HG03103 (cell line): ENCODE measurements around the gene IFT52.
A peak's percentile ranks its signal among the peaks of the same experiment; 100 is the strongest.

Experiments used
- ATAC-seq: cut with Tn5 transposase; IDR thresholded peaks from one replicate; pipeline ENCODE4 v1.9.1; 2021; ENCODE audit warnings: low read depth; ENCODE audit not compliant: unreplicated experiment

IFT52 gene

GRCh38 chr20:43590392-43591303 is at the start of gene IFT52:
Gene IFT52, plus strand, starts transcription at chr20:43590937. Its CDS starts 3,762 bp downstream, at chr20:43594699.
- peak; percentile 98 for ATAC-seq

DNA sequence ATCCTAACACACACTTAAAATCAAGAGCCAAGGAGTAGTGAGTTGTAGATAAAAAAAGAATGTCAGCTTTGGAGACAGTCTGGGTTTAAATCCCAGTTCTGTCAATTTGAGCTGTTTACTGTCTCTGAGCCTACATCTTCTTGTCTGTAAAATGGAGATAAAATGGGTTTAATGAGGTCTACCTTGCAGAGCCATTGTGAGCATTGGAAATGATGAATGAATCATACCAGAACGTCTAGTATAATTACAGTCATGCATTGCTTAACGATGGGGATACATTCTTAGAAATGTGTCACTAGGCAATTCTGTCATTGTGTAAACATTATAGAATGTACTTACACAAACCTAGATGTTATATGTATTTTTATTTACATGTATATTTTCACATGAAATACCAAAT is 49.5 kb upstream of the IFT52 start:
- no peak for ATAC-seq

GRCh38 chr20:43542161-43542560 is 48.6 kb upstream of the IFT52 start:
- no peak for ATAC-seq

DNA sequence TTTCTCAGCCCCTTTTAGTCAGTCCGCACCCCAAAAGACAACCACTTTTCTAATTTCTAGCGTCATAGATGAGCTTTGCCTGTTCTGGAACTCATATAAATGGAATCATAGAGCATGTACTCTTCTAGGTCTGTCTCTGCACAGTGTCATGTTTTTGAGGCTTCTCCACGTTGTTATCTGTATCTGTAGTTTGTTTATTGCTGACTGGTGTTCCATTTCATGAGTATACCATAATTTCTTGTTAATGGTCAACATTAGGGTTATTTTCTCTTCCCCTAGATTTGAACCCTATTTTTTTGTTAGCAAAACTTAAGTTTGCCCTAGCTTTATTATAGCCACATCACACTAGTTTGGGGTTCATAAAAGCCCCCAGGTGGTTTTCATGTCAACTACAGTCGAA is 48.1 kb upstream of the IFT52 start:
- no peak for ATAC-seq

- no peak for ATAC-seq
Observed at GRCh38 chr20:43543138-43543537, 47.6 kb upstream of the IFT52 start.

GRCh38 chr20:43544501-43544900 is 46.2 kb upstream of the IFT52 start:
- ATAC-seq: no peak

DNA sequence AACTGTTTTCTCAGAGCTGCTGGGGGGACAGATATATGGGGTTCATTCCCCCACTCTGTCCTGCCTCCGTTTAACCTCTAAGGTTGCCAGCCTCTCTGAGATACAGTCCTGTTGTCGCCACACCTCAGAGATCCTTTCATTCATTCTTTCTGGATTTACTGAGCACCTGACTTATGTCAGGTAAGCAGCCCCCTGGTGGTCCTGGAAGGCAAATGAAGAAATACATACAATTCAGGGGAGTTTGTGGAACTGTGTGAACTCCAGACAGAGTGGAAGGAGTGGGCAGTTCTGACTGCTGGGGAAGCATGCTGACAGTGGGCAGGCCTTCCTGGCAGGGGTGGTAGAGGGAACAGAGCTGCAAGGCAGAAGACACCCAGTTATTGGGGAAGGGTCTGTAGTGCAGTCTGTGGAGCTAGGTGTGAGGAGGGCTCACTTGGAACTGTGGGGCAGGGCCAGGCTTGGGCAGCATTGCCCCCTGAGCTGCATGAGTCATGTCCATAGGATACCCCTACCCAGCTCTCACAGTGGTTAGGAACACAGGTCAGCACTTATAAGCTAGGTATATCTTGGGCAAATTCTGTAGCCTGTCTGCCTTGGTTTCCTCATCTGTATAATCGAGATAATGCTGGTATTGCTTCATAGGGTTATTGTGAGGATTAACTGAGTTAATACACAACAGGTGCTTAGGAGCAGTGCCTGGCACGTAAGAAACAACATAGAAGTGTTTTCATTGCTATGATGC is 44.7 kb upstream of the IFT52 start:
- ATAC-seq: no peak

DNA sequence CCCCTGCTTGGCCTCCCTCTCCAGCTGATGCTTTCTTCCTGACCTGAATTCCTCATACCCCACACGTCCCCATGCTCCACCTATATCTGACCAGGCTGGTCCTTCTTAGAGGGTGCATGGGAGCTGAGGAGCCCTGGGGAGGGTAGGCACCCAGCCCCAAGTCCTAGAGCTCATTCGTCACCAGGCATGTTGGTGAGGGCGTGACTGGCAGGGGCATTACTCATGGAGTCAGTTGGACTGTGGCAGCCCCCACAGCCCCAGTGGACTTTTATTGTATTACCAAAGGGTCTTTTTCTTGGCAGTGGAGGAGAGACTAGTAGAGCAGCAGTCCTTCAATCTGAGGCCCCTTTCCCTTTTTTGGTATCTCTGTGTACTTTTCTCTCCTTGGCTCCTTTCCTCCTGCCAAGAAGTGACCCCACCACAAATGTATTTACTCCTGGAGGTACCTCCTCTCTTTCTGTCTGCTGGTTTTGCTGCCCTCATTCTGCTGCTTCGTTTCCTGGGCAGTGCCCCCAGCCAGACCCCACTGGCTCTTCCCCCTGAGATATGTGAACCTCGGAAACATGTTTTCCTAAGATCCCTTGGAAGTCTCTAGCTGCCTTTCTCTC is 42.4 kb upstream of the IFT52 start:
- no peak for ATAC-seq

GRCh38 chr20:43549416-43550065 is 41.2 kb upstream of the IFT52 start:
- ATAC-seq: no peak

GRCh38 chr20:43550456-43550855 is 40.3 kb upstream of the IFT52 start:
- ATAC-seq: no peak

GRCh38 chr20:43554369-43554768 is 36.4 kb upstream of the IFT52 start:
- ATAC-seq: no peak

- ATAC-seq: no peak
Observed at GRCh38 chr20:43558412-43559146, 32.2 kb upstream of the IFT52 start, which contains the start of gene SGK2. Gene SGK2, plus strand, starts transcription at chr20:43559027. Its CDS starts 7,469 bp downstream, at chr20:43566496.

DNA sequence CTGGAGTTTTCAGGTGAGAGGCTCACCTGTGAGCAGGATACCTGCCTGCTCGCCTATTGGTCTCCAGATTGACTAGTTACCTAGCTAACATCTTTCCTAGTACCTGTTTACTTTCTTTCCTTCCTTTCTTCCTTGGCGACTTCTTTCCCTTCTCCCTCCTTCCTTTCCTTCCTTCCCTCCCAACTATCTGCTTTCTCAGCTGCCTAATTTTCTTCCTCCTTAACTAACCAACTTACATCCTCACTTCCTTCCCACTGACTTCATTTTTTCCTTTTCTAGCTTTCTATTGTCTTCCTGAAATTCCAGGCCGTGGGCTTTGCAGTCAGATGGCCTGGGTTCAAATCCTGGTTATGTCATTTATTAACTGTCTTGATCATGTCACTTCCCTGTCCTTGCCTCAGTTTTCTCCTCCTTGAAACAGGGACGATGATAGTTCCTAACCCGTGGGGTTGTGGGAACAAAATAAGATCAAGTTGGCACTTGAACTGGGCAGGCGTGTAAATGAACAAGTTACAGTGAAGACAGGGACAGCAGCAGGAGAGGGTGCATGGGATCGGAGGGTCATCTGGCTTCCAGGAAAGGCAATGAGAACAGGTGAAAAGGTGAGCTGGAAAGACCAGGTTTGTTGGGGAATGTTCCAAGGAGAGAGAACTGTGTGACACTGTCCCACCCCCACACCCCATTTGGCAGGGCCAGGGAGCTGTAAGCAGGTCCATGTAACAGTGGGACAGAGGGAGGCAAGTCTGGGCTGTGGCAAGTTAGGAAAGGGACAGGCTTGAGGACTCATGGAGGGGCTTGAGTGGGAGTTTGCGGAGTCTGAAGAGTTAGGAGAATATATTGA is 31.4 kb upstream of the IFT52 start:
- ATAC-seq: no peak

DNA sequence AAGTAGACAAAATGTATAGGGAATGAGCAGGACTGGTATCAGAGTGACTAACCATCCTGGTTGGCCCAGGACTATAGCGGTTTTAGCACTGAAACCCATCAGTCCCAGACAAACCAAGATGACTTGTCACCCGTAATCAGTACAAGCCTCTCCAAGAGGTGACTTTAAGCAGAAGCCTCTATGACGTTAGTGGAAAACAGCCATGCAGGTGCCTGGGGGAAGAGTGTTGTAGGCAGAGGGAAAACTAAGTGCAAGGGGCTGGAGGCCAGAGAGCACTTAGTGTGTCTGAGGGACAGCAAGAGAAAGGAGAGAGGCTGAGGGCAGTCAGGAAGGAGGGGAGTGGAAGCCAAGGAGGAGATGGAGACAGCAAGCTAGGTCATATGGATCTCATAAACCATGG is 29.8 kb upstream of the IFT52 start:
- no peak for ATAC-seq

GRCh38 chr20:43563429-43563828 is 27.3 kb upstream of the IFT52 start:
- ATAC-seq: no peak

- no peak for ATAC-seq
Observed at GRCh38 chr20:43563991-43564390, 26.7 kb upstream of the IFT52 start.

DNA sequence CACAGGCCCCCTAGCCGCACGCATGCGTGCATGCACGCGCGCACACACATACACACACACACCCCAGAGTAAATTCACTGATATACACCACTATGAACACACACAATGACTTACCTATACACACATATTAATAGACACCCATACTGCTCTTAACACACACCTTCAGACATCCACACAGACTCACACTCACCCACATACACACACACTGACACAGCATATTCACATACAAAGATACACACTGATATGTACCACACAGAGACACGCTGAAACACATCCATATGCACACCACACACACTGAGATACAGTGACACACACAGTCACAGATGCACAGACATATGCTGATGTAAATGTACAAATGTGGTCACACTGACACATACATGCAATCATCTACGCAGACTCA is 26.3 kb upstream of the IFT52 start:
- no peak for ATAC-seq

DNA sequence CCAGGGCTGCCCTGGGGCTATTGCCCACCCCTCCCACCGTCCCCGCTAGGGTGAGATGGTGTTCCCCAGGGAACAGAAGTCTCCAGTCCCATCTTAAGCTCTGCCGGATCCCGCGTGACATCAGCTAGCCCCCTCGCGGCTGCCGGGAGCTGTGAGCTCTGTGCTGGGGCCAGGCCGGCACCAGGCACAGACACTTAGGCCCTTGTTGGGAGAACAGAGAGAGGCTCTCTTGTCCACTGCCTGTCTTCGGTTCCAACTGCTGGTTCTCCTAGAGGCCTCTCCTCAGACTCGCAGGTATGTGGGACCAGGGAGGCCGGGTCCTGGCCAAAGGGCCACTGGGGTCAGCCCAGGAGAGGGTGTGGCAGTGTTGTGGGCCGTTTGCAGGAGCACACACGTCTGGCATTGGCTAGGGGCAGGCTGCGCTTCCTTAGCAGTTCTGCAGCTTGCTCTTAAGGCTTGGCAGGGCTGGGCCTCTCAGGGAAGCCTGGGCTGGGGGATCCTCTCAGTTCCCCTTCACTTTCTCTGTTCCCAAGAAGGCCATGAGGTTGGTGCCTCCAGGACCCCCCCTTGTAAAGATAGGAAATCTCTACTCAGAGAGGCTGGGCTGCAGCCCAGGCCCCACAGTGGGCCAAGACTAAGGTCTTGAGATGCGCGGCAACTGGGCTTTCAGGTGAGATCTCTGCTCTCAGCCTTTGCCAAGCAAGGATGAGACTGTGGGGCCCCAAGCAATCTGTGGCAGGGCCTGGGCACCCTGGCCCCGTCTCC is 25.6 kb upstream of the IFT52 start:
- ATAC-seq: no peak

GRCh38 chr20:43565758-43566104 is 25.0 kb upstream of the IFT52 start:
- no peak for ATAC-seq
